SH-SY5Y (cell line): Measurements from ENCODE around the gene CACNG8.

Experiments used
- GATA2 ChIP-seq: IDR thresholded peaks from 2 replicates; pipeline ENCODE4 v1.6.1; 2011; ENCODE audit warnings: mild to moderate bottlenecking, low read depth, low read length
- GATA3 ChIP-seq: IDR thresholded peaks from 2 replicates; pipeline ENCODE4 v1.6.1; 2011; ENCODE audit warnings: low read depth, mild to moderate bottlenecking, low read length, moderate library complexity

The CACNG8 gene

GRCh38 chr19:53994811-53995210, 32.1 kb downstream of the CACNG8 start:
- TF ChIP-seq GATA3 (no peak), GATA2 (no peak)

GRCh38 chr19:53998223-53998622, 35.5 kb downstream of the CACNG8 start:
- TF ChIP-seq GATA2 (no peak), GATA3 (no peak)

DNA sequence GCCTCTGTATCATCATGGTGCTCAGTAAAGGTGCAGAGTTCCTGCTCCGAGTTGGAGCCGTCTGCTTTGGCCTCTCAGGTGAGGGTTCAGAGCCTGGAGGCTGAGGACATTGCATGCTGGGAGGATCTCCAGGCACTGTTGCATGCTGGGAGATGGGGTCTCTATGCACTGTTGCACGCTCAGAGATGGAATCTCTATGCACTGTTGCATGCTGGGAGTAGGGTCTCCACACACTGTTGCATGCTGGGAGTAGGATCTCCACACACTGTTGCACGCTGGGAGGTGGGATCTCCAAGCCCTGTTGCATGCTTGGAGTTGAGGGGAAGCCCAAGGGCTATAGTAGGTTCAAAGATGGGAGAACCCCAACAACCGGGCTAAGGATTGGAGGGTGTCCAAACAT, 37.0 kb downstream of the CACNG8 start:
- TF ChIP-seq GATA3 (no peak), GATA2 (no peak)

- TF ChIP-seq GATA2 (no peak), GATA3 (no peak)
Observed at GRCh38 chr19:54001496-54001895, 38.8 kb downstream of the CACNG8 start.

- TF ChIP-seq GATA3 (no peak), GATA2 (no peak)
Observed at GRCh38 chr19:54002495-54003315, 40.0 kb downstream of the CACNG8 start.

DNA sequence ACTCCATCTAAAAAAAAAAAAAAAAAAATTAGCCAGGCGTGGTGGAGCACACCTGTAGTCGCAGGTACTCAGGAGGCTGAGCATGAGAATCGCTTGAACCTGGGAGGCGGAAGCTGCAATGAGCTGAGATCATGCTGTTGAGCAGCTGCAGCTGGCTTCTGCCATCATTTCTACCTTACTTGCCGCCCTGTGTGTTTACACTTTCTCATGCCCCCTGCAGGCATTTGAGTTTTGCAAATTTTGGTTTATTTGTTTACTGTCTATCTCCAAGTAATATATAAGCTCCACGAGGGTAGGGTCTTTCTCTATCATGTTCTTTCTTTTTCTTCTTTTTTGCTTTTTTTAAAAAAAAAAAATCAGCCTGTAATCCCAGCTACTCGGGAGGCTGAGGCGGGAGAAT, 46.7 kb downstream of the CACNG8 start:
- no peak for TF ChIP-seq GATA3
- no peak for TF ChIP-seq GATA2

DNA sequence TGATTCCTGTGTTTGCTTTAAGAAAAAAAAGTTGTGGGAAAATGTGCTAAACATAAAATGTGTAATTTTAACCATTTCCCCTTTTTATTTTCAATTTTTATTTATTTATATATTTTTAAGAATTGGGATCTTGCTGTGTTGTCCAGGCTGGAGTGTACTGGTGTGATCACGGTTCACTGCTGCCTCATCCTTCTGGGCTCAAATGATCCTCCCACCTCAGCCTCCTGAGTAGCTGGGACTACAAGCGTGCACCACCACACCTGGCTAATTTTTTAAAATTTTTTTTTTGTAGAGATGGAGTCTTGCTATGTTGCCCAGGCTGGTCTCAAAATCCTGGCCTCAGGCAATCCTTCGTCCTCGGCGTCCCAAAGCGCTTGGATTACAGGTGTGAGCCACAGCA, 47.7 kb downstream of the CACNG8 start:
- no peak for TF ChIP-seq GATA2
- TF ChIP-seq GATA3: no peak

DNA sequence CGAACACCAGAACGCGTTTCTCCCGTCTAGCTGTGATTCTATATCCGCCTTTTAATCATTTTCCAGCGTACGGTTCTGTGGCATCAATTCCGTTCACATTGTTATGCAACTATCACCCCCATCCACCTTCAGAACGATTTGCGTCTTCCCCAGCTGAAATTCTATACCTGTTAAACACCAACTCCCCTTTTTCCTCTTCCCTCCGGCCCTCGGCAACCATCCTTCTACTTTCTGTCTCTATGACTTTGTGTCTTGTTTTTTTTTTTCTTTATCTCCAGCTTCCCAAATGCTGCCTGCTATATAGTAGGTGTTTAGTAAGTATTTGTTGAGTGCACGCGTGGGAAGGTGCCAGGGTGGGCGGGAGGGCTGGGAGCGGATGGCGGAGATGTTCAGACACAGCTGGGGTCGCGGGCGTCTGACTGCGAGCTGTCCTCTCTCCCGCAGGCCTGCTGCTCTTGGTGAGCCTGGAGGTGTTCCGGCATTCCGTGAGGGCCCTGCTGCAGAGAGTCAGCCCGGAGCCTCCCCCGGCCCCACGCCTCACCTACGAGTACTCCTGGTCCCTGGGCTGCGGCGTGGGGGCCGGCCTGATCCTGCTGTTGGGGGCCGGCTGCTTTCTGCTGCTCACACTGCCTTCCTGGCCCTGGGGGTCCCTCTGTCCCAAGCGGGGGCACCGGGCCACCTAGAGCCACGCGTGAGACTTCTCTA, 48.9 kb downstream of the CACNG8 start:
- TF ChIP-seq GATA2: no peak
- TF ChIP-seq GATA3: no peak

DNA sequence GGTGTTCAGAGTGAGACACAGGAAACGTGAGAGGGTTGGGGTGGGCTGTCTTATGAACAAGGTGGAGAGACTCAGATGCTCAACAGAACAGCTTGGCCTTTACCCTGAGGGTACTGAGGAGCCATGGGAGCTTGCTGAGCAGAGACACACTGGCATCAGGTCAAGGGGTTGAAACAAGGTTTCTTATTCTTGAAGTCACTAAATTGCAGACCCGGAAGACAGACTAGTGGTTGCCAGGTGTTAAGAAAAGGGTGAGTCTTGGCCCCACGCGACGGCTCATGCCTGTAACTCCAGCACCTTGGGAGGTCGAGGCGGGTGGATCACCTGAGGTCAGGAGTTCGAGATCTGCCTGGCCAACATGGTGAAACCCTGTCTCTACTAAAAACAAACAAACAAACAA, 51.1 kb downstream of the CACNG8 start:
- TF ChIP-seq GATA3 (no peak), GATA2 (no peak)

DNA sequence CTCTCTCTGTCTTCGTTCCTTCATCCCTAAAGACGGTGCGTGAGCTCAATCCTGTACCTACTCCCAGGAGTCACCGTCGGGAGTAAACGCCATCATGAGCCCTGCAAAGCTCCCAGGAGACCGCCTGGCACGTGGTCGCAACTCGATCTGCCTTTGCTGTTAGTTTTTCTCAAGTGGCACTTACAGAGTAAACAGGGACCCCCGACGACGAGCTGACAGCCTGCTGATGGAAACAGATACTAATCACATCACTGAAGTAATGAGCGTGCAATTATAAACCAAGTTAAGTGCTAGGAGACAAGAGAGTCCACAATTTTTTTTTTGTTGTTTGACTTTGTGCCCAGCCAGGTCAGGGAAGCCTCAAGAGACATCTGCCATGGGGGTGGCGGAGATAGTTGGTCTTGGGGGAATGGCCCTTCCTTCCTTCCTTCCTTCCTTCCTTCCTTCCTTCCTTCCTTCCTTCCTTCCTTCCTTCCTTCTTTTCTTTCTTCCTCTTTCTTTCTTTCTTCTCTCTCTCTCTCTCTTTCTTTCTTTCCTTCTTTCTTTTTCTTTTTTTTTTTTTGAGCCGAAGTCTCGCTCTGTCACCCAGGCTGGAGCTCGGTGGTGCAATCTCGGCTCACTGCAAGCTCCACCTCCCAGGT, 52.3 kb downstream of the CACNG8 start:
- no peak for TF ChIP-seq GATA3
- no peak for TF ChIP-seq GATA2

DNA sequence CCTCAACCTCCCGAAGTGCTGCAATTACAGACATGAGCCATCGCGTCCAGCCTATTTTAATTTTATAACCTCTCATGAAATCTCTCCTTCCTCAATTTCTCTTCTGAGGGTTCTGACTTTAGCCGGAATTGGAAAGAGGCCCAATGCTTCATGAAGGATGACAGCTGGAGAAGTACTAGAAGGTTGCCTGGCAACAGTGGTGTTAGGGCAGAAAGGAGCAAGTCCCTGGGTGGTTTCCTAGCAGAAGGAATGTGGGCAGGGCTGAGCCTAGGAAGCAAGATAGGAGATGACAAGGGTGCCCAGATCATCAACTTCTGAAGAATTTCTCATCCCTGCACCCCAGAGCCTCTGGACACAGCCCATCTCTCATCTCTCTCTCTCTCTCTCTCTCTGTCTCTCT, 54.5 kb downstream of the CACNG8 start:
- no peak for TF ChIP-seq GATA3
- TF ChIP-seq GATA2: no peak

DNA sequence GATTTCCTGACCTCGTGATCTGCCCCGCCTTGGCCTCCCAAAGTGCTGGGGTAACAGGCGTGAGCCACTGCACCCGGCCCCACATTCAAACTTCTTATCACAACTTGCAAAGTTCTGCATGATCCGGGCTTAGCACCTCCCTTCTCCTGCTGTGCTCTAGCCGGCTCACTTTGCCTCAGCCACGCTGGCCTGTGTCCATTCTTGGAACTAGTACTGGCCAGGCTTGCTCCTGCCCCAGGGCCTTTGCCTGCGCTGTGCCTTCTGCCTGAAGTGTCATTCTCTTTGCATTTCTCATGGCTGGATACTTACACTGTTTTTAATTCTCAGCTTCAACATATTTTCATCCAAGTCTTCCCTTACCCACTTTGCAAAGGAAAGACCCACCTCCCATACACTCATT, 58.6 kb downstream of the CACNG8 start:
- TF ChIP-seq GATA2 (no peak), GATA3 (no peak)

DNA sequence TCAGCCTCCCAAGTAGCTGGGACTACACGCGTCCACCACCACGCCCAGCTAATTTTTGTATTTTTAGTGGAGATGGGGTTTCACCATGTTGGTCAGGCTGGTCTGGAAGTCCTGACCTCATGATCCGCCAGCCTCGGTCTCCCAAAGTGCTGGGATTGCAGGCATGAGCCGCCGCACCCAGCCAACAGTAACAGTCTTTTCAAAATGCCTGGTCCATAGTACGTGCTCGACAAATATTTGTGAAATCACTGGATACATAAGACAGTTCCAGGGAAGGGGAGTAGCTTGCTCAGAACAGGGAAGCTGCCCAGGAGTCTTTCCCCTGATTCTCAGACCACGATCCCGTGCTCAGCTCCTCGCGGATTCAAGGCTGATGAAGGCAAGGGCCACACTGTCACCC, 59.2 kb downstream of the CACNG8 start:
- no peak for TF ChIP-seq GATA3
- TF ChIP-seq GATA2: no peak

DNA sequence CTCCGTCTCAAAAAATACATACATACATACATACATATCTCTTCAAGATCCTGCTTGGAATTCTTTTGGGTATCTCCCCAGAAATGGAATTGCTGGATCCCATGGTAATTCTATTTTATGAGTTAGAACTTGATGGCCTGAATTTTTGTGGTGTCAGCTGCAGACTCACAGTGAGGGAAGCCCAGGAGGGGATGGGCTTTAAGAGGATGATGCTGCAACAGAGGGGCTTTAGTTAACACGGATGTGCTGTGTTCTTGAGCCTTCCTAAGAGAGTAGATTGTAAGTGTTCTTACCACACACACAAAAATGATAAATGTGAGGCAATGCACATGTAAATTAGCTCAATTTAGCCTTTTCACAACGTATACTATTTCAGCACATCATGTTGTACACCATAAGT, 60.5 kb downstream of the CACNG8 start:
- TF ChIP-seq GATA2 (no peak), GATA3 (no peak)

DNA sequence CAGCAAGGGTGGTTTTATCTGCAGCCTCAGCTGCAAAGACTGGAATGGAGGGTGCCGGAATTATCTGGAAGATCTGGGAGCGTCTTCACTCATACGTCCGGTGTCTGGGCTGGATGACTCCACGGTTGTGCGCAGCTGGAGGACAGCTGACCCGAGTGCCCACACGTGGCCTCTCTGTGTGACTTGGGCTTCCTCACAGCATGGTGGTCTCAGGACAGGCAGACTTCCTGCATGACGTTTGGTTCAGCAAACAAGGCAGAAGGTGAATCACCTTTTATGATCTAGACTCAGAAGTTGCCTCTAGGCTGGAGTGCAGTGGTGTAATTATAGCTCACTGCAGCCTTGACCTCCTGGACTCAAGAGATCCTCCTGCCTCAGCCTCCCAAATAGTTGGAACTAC, 61.9 kb downstream of the CACNG8 start:
- TF ChIP-seq GATA2: no peak
- TF ChIP-seq GATA3: no peak

DNA sequence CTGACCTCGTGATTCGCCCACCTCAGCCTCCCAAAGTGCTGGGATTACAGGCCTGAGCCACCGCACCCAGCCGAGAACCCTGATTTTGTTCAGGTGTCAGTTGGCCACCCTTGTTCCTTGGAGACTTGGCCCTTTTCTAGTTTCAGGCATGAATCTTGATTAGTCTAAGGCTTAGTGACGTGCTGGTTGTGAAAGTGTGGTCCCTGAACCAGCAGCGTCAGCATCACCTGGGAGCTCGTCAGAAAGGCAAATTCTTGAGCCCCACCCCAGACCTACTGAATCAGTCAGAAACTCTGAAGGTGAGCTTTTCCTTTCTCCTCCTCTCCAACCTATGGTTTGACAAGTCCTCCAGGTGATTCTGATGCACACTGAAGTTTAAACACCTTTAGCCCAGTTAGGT, 63.9 kb downstream of the CACNG8 start:
- TF ChIP-seq GATA2: no peak
